Keratinocyte (primary cell): ENCODE results near the gene ZCWPW2. TPM values are rescaled to one million over a fixed set of nuclear protein-coding genes. Genes with fewer than 3 reads are reported as not detected.

Source experiments
- DNase-seq: peaks from one replicate; pipeline ENCODE4 v3.0.0-alpha.2; 2011; ENCODE audit warnings: low read depth, missing footprints, low spot score
- FAIRE-seq: peaks from 2 replicates; lab custom pipeline; 2011; peaks lifted over from hg19 to GRCh38; lab: Jason Lieb, UNC
- H2AFZ ChIP-seq: 2 replicates; pipeline ENCODE4 v1.6.0; 2012; ENCODE audit warnings: low read length, control low read depth, inconsistent platforms; ENCODE audit not compliant: control insufficient read depth
- H3K27ac ChIP-seq: 2 replicates; pipeline ENCODE4 v1.5.1; 2011; ENCODE audit warnings: low read length; ENCODE audit not compliant: control insufficient read depth, insufficient read depth
- H3K27me3 ChIP-seq: 3 replicates; pipeline ENCODE4 v1.6.0; 2011; ENCODE audit warnings: low read length; ENCODE audit not compliant: control insufficient read depth, insufficient read depth; ENCODE audit errors: extremely low read depth
- H3K36me3 ChIP-seq, 2 experiments: 2 replicates in 1 of 2; 3 replicates in 1 of 2; pipeline ENCODE4 v1.5.1; 2011; ENCODE audit warnings: low read length in 2 of 2, mild to moderate bottlenecking in 1 of 2; ENCODE audit not compliant: control insufficient read depth in 2 of 2, insufficient read depth in 2 of 2; ENCODE audit errors: extremely low read depth in 1 of 2
- H3K4me1 ChIP-seq: 3 replicates; pipeline ENCODE4 v1.5.1; 2011; ENCODE audit warnings: low read length; ENCODE audit not compliant: control insufficient read depth, insufficient read depth; ENCODE audit errors: extremely low read depth
- H3K4me2 ChIP-seq: 3 replicates; pipeline ENCODE4 v1.6.0; 2011; ENCODE audit warnings: low read depth, low read length; ENCODE audit not compliant: control insufficient read depth, insufficient read depth; ENCODE audit errors: extremely low read depth
- H3K4me3 ChIP-seq, 3 experiments: fragments of 200-600 bp in 1 of 3; sonication (generic) in 1 of 3; 2 replicates in 2 of 3; 3 replicates in 1 of 3; pipeline ENCODE4 v1.5.1; 2011 to 2016; ENCODE audit warnings: low read length in 3 of 3, mild to moderate bottlenecking in 3 of 3, control low read depth in 2 of 3, inconsistent platforms in 1 of 3, low read depth in 1 of 3, mixed read lengths in 1 of 3, mixed run types in 1 of 3, moderate library complexity in 1 of 3; ENCODE audit not compliant: control insufficient read depth in 2 of 3, insufficient read depth in 2 of 3; ENCODE audit errors: extremely low read depth in 1 of 3
- H3K79me2 ChIP-seq: 2 replicates; pipeline ENCODE4 v1.6.0; 2012; ENCODE audit warnings: low read length; ENCODE audit not compliant: control insufficient read depth, insufficient read depth
- H3K9ac ChIP-seq: 3 replicates; pipeline ENCODE4 v1.6.0; 2011; ENCODE audit warnings: low read length; ENCODE audit not compliant: control insufficient read depth, insufficient read depth; ENCODE audit errors: extremely low read depth
- H3K9me1 ChIP-seq: 3 replicates; pipeline ENCODE4 v1.6.0; 2011; ENCODE audit warnings: low read length; ENCODE audit not compliant: control insufficient read depth, insufficient read depth; ENCODE audit errors: extremely low read depth
- H3K9me3 ChIP-seq: 2 replicates; pipeline ENCODE4 v1.5.1; 2012; ENCODE audit warnings: low read depth, low read length; ENCODE audit not compliant: control insufficient read depth
- H4K20me1 ChIP-seq: 3 replicates; pipeline ENCODE4 v1.6.0; 2011; ENCODE audit warnings: low read length; ENCODE audit not compliant: control insufficient read depth, insufficient read depth; ENCODE audit errors: extremely low read depth
- CTCF ChIP-seq, 3 experiments: IDR thresholded peaks in 1 of 3; conservative IDR thresholded peaks in 1 of 3; optimal IDR thresholded peaks in 1 of 3; 2 replicates in 2 of 3; 3 replicates in 1 of 3; pipeline versions ENCODE3 to v1.5.1; 2011; ENCODE audit warnings: low read length in 3 of 3, mild to moderate bottlenecking in 3 of 3, moderate library complexity in 2 of 3, control low read depth in 1 of 3, inconsistent platforms in 1 of 3; ENCODE audit not compliant: insufficient read depth in 2 of 3; ENCODE audit errors: extremely low read depth in 1 of 3
- EZH2 ChIP-seq: IDR thresholded peaks from one replicate; pipeline ENCODE4 v1.6.1; 2012; ENCODE audit warnings: inconsistent platforms, mild to moderate bottlenecking, low read length, moderate library complexity
- dilution Hi-C: fragments of 300-500 bp; cut with MboI; formaldehyde crosslinking; loops from one replicate; pipeline ENCODE4 v1.7.0; 2020; ENCODE audit warnings: low sequenced_read_pairs; ENCODE audit not compliant: extremely low pct_ligation_motif_present
- polyA plus RNA-seq, 5 experiments: library from polyadenylated mRNA; depleted of rRNA in 3 of 5; stranded (reverse) in 3 of 5; stranded (forward) in 1 of 5; unstranded in 1 of 5; fragments of >200 nt; gene quantifications; 1 replicate in 1 of 5; 2 replicates in 3 of 5; 3 replicates in 1 of 5; pipeline versions ENCODE4 v1.2.1 to v1.2.3, GENCODE V29; 2011 to 2012; ENCODE audit warnings: missing spikeins in 2 of 5, low read depth in 1 of 5, low replicate concordance in 1 of 5

ZCWPW2 gene
- polyA plus RNA-seq, 1 donor (not counting 4 experiments of a cell fraction or from before 2014, with no cell fraction given) = 0.58 TPM

GRCh38 chr3:28575100-28575745 is 226.7 kb downstream of the ZCWPW2 start:
- Histone ChIP-seq H3K4me1 (no peaks in the 10 kb centered on the region), H3K4me2 (peak overlapping the region; percentile 67), H2AFZ (no peak overlapping the region), H3K27ac (no peak overlapping the region), H4K20me1 (no peaks in the 10 kb centered on the region), H3K9me3 (no peaks in the 10 kb centered on the region), H3K9me1 (no peaks in the 10 kb centered on the region), H3K79me2 (no peaks in the 10 kb centered on the region), H3K9ac (no peak overlapping the region), H3K27me3 (peaks cover 52% of the 10 kb centered on the region), H3K36me3 (no peaks in the 10 kb centered on the region), H3K4me3 (peak overlapping the region in 1 of 3 experiments; percentile 54)
- DNase-seq (no peak), FAIRE-seq (no peak)
- dilution Hi-C loops = no loop called here
- TF ChIP-seq CTCF (optimal IDR thresholded peaks at IDR 0.05 in 1 of 3, IDR thresholded peaks at IDR 0.05 in 1 of 3, conservative IDR thresholded peaks at IDR 0.05 in 1 of 3; ENCODE audit: extremely low read depth in 1 of 3, insufficient read depth in 2 of 3, low read length in 3 of 3) (no peak), EZH2 (peak; percentile 90)

Other genes with a start within 250 kb of the ZCWPW2 start
- 11.5 to 23.9 TPM (median 18.3 TPM) in 3 replicates for gene CMC1, start 107.1 kb upstream of the ZCWPW2 start, polyA plus RNA-seq
- gene AZI2, start 103 bp downstream of the ZCWPW2 start, polyA plus RNA-seq = 51.2 to 89.1 TPM (median 81.8 TPM) in 3 replicates